ENCODE measurements around the gene KCNQ5. TPM values are rescaled to one million over a fixed set of nuclear protein-coding genes. Genes with fewer than 3 reads are reported as not detected.

KCNQ5 gene
- total and polyA plus RNA-seq, 2 of the 8 experiments (the other 6 are each of a cell fraction or from before 2014, with no cell fraction given) = 0.83 to 1.2 TPM

DNA sequence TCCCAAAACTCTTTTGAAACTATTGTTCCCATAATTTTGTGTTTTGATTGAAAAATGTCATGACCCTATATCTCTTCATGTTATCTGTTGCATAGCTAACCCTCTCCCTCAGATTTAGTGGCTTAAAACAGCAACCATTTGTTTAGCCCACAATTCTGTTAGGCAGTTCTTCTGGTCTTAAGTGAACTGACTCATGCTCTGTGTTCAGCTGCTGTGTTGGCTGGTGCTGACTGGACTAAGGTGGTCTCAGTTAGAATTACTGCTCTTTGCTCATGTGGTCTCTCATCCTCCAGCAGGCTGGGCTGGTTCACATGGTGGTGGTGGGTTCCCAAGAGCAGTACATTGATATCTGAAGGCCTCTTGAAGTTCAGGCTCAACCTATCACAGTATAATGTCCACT, 522.7 kb downstream of the KCNQ5 start:
- TF ChIP-seq CTBP2 (IDR thresholded peaks at IDR 0.05; ENCODE audit: borderline replicate concordance, insufficient read depth, insufficient read length, low read length) (no peak), NANOG (IDR thresholded peaks at IDR 0.05; ENCODE audit: insufficient read depth, low read depth, low read length, poor library complexity, severe bottlenecking) (no peak), RFX5 (IDR thresholded peaks at IDR 0.05; ENCODE audit: borderline replicate concordance, low read depth, low read length) (no peak), CHD1 (IDR thresholded peaks at IDR 0.05; ENCODE audit: low read depth, low read length) (no peak), POU5F1 (IDR thresholded peaks at IDR 0.05; ENCODE audit: low read depth, low read length) (no peak), SIX5 (IDR thresholded peaks at IDR 0.05; ENCODE audit: low read depth, low read length) (no peak), SIN3A (conservative IDR thresholded peaks at IDR 0.05 in 1 of 2, IDR thresholded peaks at IDR 0.05 in 1 of 2; ENCODE audit: low read depth in 1 of 2, low read length in 2 of 2) (no peak), BRCA1 (IDR thresholded peaks at IDR 0.05; ENCODE audit: low read depth, low read length) (no peak), E2F6 (IDR thresholded peaks at IDR 0.05) (no peak), RXRA (IDR thresholded peaks at IDR 0.05; ENCODE audit: insufficient read depth, low read depth, low read length) (no peak), SRF (IDR thresholded peaks at IDR 0.05; ENCODE audit: low read depth, low read length) (no peak), RBBP5 (IDR thresholded peaks at IDR 0.05; ENCODE audit: borderline replicate concordance, low read depth, low read length) (no peak), POLR2AphosphoS5 (IDR thresholded peaks at IDR 0.05; ENCODE audit: low read depth, low read length) (no peak)
- no peak for FAIRE-seq
- Histone ChIP-seq H4K5ac (ENCODE audit: insufficient read length, low read depth, low read length) (no peak overlapping the region), H3K4me1 (replicated peaks in 1 of 4; ENCODE audit: control insufficient read depth in 3 of 4, insufficient read depth in 4 of 4, low read length in 3 of 4) (no peaks in the 10 kb centered on the region), H4K20me1 (replicated peaks in 1 of 2; ENCODE audit: control insufficient read depth in 1 of 2, insufficient read depth in 2 of 2, low read length in 2 of 2) (no peaks in the 10 kb centered on the region), H2BK12ac (ENCODE audit: low read depth, low read length) (no peak overlapping the region), H3K23me2 (ENCODE audit: low read depth, low read length) (no peaks in the 10 kb centered on the region), H2BK15ac (ENCODE audit: low read length) (no peak overlapping the region), H3K4ac (replicated peaks; ENCODE audit: insufficient read length, low read depth, low read length) (no peak overlapping the region), H3K9me3 (ENCODE audit: insufficient read depth in 2 of 2, low read depth in 1 of 2, low read length in 1 of 2) (no peaks in the 10 kb centered on the region), H3K36me3 (ENCODE audit: control insufficient read depth in 2 of 4, insufficient read depth in 4 of 4, low read length in 3 of 4) (no peaks in the 10 kb centered on the region), H3K79me1 (ENCODE audit: low read depth, low read length) (no peaks in the 10 kb centered on the region), H2BK120ac (replicated peaks; ENCODE audit: low read depth, low read length) (no peak overlapping the region), H2AK5ac (ENCODE audit: low read depth, low read length) (no peak overlapping the region), H4K8ac (ENCODE audit: extremely low read depth, insufficient read depth, low read length) (no peak overlapping the region), H3K27ac (ENCODE audit: low read depth, low read length) (no peak overlapping the region), H3K4me3 (ENCODE audit: extremely low read depth in 1 of 4, insufficient read depth in 2 of 4, low read depth in 3 of 4, low read length in 4 of 4) (no peak overlapping the region), H3K27me3 (replicated peaks in 1 of 4; ENCODE audit: control insufficient read depth in 3 of 4, extremely low read depth in 1 of 4, insufficient read depth in 3 of 4, low read length in 3 of 4) (no peaks in the 10 kb centered on the region), H2AFZ (ENCODE audit: low read length) (no peak overlapping the region), H3K4me2 (ENCODE audit: insufficient read depth in 1 of 2, low read depth in 2 of 2, low read length in 2 of 2) (no peak overlapping the region), H3K23ac (ENCODE audit: insufficient read length) (no peak overlapping the region), H2BK20ac (ENCODE audit: low read length) (no peak overlapping the region), H4K91ac (replicated peaks; ENCODE audit: insufficient read length, low read length) (no peak overlapping the region), H3K14ac (ENCODE audit: insufficient read length) (no peak overlapping the region), H3K79me2 (ENCODE audit: control insufficient read depth in 1 of 2, insufficient read depth in 2 of 2, low read length in 2 of 2) (no peaks in the 10 kb centered on the region), H3K56ac (replicated peaks; ENCODE audit: insufficient read length, low read depth, low read length) (no peak overlapping the region), H2BK5ac (ENCODE audit: low read depth, low read length) (no peak overlapping the region), H3K9ac (replicated peaks in 1 of 4; ENCODE audit: extremely low read depth in 1 of 4, low read depth in 3 of 4, low read length in 3 of 4) (no peak overlapping the region), H3K18ac (ENCODE audit: extremely low read depth, low read length) (no peak overlapping the region)
- no peak for DNase-seq (ENCODE audit: low read depth in 1 of 2, low spot score in 2 of 2)
- ChIA-PET CTCF (ENCODE audit: partially characterized antibody) (interaction anchor here (4.4 kb wide), 1 partner anchor 11 kb away, joined by 31 read pairs; no protein-coding TSS in a partner anchor), POLR2A (ENCODE audit: partially characterized antibody) (no interaction called here)

All from H1 (cell line).